Measurements from ENCODE around the gene SALL1.

DNA sequence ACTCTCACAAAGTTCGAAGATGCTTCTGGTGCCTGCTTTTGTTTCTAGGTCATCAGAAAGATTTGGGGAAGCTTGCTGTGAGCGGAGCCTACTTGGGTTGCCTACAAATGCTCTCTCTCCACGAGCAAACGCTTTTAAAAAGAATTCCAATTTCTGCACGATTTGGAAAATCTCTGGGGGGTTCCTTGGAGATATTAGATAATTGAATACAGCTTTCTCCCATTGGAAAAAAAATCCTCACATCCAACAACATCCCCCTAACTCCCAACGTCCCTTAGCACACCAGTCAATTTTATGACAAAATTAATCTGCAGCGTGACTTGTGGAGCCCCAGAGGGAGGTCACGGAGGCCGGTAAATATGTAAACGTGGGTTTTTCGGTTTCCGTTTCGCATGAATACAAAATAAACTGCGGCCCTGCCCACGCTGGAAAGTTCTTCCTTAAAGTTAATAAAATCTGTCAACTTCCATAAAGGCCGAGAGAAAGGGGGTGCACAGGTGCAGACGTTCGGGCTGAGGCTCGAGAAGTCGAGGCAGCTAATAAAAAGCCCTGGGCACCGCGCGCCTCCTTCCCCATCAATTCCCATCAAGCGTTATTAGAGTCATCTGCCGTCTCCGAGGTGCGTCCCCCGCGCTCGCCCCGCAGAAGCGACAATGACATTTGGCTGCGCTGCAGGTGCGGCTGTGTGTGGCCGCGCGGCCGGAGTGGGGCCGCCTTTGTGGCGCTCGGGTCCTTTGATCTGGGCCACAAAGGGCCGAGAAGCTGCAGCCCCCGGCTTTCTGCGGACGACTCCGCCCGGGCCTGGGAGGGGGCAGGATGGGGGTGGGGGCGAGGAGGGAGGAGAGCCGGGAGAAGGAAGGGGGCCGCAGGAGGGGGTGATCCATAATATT, 37.6 kb downstream of the SALL1 start:
- TF ChIP-seq TSC22D2 (CRISPR knock-in tag; IDR thresholded peaks at IDR 0.05; ENCODE audit: borderline replicate concordance) (no peak), ATM (IDR thresholded peaks at IDR 0.05; ENCODE audit: borderline replicate concordance) (no peak), JUNB (CRISPR knock-in tag; IDR thresholded peaks at IDR 0.05; ENCODE audit: borderline replicate concordance) (no peak), CC2D1A (CRISPR knock-in tag; IDR thresholded peaks at IDR 0.05) (no peak), EZH2 (conservative IDR thresholded peaks at IDR 0.05; ENCODE audit: low read depth, low read length) (no peak), NBN (conservative IDR thresholded peaks at IDR 0.05) (no peak), CHCHD3 (CRISPR knock-in tag; IDR thresholded peaks at IDR 0.05) (no peak), CHD4 (IDR thresholded peaks at IDR 0.05; ENCODE audit: borderline replicate concordance, low read length) (no peak), HDAC2 (CRISPR knock-in tag; IDR thresholded peaks at IDR 0.05) (no peak), FOXM1 (CRISPR knock-in tag; IDR thresholded peaks at IDR 0.05) (no peak), ZNF382 (CRISPR knock-in tag; IDR thresholded peaks at IDR 0.05; ENCODE audit: borderline replicate concordance) (no peak)
- TF ChIP-seq, protein P1, sequence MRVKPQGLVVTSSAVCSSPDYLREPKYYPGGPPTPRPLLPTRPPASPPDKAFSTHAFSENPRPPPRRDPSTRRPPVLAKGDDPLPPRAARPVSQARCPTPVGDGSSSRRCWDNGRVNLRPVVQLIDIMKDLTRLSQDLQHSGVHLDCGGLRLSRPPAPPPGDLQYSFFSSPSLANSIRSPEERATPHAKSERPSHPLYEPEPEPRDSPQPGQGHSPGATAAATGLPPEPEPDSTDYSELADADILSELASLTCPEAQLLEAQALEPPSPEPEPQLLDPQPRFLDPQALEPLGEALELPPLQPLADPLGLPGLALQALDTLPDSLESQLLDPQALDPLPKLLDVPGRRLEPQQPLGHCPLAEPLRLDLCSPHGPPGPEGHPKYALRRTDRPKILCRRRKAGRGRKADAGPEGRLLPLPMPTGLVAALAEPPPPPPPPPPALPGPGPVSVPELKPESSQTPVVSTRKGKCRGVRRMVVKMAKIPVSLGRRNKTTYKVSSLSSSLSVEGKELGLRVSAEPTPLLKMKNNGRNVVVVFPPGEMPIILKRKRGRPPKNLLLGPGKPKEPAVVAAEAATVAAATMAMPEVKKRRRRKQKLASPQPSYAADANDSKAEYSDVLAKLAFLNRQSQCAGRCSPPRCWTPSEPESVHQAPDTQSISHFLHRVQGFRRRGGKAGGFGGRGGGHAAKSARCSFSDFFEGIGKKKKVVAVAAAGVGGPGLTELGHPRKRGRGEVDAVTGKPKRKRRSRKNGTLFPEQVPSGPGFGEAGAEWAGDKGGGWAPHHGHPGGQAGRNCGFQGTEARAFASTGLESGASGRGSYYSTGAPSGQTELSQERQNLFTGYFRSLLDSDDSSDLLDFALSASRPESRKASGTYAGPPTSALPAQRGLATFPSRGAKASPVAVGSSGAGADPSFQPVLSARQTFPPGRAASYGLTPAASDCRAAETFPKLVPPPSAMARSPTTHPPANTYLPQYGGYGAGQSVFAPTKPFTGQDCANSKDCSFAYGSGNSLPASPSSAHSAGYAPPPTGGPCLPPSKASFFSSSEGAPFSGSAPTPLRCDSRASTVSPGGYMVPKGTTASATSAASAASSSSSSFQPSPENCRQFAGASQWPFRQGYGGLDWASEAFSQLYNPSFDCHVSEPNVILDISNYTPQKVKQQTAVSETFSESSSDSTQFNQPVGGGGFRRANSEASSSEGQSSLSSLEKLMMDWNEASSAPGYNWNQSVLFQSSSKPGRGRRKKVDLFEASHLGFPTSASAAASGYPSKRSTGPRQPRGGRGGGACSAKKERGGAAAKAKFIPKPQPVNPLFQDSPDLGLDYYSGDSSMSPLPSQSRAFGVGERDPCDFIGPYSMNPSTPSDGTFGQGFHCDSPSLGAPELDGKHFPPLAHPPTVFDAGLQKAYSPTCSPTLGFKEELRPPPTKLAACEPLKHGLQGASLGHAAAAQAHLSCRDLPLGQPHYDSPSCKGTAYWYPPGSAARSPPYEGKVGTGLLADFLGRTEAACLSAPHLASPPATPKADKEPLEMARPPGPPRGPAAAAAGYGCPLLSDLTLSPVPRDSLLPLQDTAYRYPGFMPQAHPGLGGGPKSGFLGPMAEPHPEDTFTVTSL (CRISPR knock-in tag; IDR thresholded peaks at IDR 0.05; ENCODE audit: borderline replicate concordance), result no peak
- TF ChIP-seq, protein P2, sequence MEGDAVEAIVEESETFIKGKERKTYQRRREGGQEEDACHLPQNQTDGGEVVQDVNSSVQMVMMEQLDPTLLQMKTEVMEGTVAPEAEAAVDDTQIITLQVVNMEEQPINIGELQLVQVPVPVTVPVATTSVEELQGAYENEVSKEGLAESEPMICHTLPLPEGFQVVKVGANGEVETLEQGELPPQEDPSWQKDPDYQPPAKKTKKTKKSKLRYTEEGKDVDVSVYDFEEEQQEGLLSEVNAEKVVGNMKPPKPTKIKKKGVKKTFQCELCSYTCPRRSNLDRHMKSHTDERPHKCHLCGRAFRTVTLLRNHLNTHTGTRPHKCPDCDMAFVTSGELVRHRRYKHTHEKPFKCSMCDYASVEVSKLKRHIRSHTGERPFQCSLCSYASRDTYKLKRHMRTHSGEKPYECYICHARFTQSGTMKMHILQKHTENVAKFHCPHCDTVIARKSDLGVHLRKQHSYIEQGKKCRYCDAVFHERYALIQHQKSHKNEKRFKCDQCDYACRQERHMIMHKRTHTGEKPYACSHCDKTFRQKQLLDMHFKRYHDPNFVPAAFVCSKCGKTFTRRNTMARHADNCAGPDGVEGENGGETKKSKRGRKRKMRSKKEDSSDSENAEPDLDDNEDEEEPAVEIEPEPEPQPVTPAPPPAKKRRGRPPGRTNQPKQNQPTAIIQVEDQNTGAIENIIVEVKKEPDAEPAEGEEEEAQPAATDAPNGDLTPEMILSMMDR (CRISPR knock-in tag; IDR thresholded peaks at IDR 0.05), result no peak
- TF ChIP-seq, protein P3, sequence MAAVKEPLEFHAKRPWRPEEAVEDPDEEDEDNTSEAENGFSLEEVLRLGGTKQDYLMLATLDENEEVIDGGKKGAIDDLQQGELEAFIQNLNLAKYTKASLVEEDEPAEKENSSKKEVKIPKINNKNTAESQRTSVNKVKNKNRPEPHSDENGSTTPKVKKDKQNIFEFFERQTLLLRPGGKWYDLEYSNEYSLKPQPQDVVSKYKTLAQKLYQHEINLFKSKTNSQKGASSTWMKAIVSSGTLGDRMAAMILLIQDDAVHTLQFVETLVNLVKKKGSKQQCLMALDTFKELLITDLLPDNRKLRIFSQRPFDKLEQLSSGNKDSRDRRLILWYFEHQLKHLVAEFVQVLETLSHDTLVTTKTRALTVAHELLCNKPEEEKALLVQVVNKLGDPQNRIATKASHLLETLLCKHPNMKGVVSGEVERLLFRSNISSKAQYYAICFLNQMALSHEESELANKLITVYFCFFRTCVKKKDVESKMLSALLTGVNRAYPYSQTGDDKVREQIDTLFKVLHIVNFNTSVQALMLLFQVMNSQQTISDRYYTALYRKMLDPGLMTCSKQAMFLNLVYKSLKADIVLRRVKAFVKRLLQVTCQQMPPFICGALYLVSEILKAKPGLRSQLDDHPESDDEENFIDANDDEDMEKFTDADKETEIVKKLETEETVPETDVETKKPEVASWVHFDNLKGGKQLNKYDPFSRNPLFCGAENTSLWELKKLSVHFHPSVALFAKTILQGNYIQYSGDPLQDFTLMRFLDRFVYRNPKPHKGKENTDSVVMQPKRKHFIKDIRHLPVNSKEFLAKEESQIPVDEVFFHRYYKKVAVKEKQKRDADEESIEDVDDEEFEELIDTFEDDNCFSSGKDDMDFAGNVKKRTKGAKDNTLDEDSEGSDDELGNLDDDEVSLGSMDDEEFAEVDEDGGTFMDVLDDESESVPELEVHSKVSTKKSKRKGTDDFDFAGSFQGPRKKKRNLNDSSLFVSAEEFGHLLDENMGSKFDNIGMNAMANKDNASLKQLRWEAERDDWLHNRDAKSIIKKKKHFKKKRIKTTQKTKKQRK (IDR thresholded peaks at IDR 0.05; ENCODE audit: low read length), result no peak

Data from HepG2 (cell line).